ENCODE data around the gene DZANK1.

The DZANK1 gene

DNA sequence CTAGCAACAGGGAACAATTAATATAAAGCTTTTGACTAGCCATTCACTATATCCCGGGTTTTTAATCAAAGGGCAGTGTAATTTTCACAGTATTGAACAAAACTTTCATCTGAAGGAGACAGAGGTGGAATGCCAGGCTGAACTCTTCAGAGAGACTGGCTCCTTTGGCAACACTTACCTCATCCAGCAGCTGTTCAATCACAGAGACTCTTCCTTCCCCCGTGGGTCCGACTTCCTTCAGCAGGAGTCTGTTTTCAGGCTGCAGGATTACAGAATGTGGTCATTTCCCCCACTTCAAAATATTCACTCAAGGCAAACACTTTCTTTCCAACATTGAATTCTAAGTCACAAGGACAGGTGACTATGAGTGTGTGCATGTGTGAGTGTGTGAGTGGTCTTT, 76.6 kb downstream of the DZANK1 start:
- H3K4me1 ChIP-seq (ENCODE audit: control insufficient read depth, insufficient read depth, low read length) = no peaks in the 10 kb centered on the region
- ChIA-PET POLR2A (no interaction called here), CTCF (no interaction called here)
- TF ChIP-seq BCL11A (tag by site-specific recombination; IDR thresholded peaks at IDR 0.05; ENCODE audit: low read depth) (no peak), ZNF585B (tag by site-specific recombination; IDR thresholded peaks at IDR 0.05) (no peak), ZNF202 (tag by site-specific recombination; IDR thresholded peaks at IDR 0.05; ENCODE audit: borderline replicate concordance) (no peak), ZNF335 (tag by site-specific recombination; conservative IDR thresholded peaks at IDR 0.05) (no peak), ZNF560 (tag by site-specific recombination; IDR thresholded peaks at IDR 0.05; ENCODE audit: borderline replicate concordance) (no peak), ZNF140 (tag by site-specific recombination; IDR thresholded peaks at IDR 0.05) (no peak), ZBTB21 (tag by site-specific recombination; IDR thresholded peaks at IDR 0.05) (no peak), TCF7L2 (IDR thresholded peaks at IDR 0.05; ENCODE audit: borderline replicate concordance, low read depth, low read length) (no peak), MYNN (tag by site-specific recombination; IDR thresholded peaks at IDR 0.05; ENCODE audit: borderline replicate concordance) (no peak), SP2 (tag by site-specific recombination; IDR thresholded peaks at IDR 0.05) (no peak)
- H3K9me3 ChIP-seq (ENCODE audit: control insufficient read depth, insufficient read depth, low read depth, low read length) = no peaks in the 10 kb centered on the region
- peaks cover 0 to 6% of the 10 kb centered on the region in 2 experiments; a peak in 1 of 3 replicates for H3K36me3 ChIP-seq (ENCODE audit: control insufficient read depth in 2 of 2, insufficient read depth in 1 of 2, low read length in 2 of 2)
- H3K4me3 ChIP-seq (ENCODE audit: low read depth, low read length) = no peak overlapping the region
- H3K27ac ChIP-seq (ENCODE audit: extremely low read depth, low read depth, low read length) = no peak overlapping the region

GRCh38 chr20:18388860-18389259, 78.0 kb downstream of the DZANK1 start:
- no peak for TF ChIP-seq PATZ1 (tag by site-specific recombination; IDR thresholded peaks at IDR 0.05)
- no peak for TF ChIP-seq ZNF280C (tag by site-specific recombination; IDR thresholded peaks at IDR 0.05)
- TF ChIP-seq, protein P1, sequence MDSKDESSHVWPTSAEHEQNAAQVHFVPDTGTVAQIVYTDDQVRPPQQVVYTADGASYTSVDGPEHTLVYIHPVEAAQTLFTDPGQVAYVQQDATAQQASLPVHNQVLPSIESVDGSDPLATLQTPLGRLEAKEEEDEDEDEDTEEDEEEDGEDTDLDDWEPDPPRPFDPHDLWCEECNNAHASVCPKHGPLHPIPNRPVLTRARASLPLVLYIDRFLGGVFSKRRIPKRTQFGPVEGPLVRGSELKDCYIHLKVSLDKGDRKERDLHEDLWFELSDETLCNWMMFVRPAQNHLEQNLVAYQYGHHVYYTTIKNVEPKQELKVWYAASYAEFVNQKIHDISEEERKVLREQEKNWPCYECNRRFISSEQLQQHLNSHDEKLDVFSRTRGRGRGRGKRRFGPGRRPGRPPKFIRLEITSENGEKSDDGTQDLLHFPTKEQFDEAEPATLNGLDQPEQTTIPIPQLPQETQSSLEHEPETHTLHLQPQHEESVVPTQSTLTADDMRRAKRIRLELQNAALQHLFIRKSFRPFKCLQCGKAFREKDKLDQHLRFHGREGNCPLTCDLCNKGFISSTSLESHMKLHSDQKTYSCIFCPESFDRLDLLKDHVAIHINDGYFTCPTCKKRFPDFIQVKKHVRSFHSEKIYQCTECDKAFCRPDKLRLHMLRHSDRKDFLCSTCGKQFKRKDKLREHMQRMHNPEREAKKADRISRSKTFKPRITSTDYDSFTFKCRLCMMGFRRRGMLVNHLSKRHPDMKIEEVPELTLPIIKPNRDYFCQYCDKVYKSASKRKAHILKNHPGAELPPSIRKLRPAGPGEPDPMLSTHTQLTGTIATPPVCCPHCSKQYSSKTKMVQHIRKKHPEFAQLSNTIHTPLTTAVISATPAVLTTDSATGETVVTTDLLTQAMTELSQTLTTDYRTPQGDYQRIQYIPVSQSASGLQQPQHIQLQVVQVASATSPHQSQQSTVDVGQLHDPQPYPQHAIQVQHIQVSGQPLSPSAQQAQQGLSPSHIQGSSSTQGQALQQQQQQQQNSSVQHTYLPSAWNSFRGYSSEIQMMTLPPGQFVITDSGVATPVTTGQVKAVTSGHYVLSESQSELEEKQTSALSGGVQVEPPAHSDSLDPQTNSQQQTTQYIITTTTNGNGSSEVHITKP (tag by site-specific recombination; IDR thresholded peaks at IDR 0.05) = 0 out of 2 replicates have a peak, but pooled peaks have one; percentile 24
- TF ChIP-seq, protein P2, sequence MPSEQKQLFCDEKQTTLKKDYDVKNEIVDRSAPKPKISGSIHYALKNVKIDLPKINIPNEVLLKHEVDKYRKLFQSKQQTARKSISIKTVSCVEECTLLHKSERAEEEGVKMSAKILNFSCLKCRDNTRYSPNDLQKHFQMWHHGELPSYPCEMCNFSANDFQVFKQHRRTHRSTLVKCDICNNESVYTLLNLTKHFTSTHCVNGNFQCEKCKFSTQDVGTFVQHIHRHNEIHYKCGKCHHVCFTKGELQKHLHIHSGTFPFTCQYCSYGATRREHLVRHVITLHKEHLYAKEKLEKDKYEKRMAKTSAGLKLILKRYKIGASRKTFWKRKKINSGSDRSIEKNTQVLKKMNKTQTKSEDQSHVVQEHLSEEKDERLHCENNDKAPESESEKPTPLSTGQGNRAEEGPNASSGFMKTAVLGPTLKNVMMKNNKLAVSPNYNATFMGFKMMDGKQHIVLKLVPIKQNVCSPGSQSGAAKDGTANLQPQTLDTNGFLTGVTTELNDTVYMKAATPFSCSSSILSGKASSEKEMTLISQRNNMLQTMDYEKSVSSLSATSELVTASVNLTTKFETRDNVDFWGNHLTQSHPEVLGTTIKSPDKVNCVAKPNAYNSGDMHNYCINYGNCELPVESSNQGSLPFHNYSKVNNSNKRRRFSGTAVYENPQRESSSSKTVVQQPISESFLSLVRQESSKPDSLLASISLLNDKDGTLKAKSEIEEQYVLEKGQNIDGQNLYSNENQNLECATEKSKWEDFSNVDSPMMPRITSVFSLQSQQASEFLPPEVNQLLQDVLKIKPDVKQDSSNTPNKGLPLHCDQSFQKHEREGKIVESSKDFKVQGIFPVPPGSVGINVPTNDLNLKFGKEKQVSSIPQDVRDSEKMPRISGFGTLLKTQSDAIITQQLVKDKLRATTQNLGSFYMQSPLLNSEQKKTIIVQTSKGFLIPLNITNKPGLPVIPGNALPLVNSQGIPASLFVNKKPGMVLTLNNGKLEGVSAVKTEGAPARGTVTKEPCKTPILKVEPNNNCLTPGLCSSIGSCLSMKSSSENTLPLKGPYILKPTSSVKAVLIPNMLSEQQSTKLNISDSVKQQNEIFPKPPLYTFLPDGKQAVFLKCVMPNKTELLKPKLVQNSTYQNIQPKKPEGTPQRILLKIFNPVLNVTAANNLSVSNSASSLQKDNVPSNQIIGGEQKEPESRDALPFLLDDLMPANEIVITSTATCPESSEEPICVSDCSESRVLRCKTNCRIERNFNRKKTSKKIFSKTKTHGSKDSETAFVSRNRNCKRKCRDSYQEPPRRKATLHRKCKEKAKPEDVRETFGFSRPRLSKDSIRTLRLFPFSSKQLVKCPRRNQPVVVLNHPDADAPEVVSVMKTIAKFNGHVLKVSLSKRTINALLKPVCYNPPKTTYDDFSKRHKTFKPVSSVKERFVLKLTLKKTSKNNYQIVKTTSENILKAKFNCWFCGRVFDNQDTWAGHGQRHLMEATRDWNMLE (tag by site-specific recombination; conservative IDR thresholded peaks at IDR 0.05; ENCODE audit: low read depth) = no peak
- TF ChIP-seq PRDM1 (tag by site-specific recombination; IDR thresholded peaks at IDR 0.05) = 0 out of 2 replicates have a peak, but pooled peaks have one; percentile 10
- H3K9me3 ChIP-seq (ENCODE audit: control insufficient read depth, insufficient read depth, low read depth, low read length) = no peaks in the 10 kb centered on the region
- peaks cover 0 to 6% of the 10 kb centered on the region in 2 experiments; a peak in 1 of 3 replicates for H3K36me3 ChIP-seq (ENCODE audit: control insufficient read depth in 2 of 2, insufficient read depth in 1 of 2, low read length in 2 of 2)
- H3K27ac ChIP-seq (ENCODE audit: extremely low read depth, low read depth, low read length) = no peak overlapping the region
- no peak overlapping the region for H3K4me3 ChIP-seq (ENCODE audit: low read depth, low read length)
- CTCF ChIA-PET = no interaction called here
- H3K4me1 ChIP-seq (ENCODE audit: control insufficient read depth, insufficient read depth, low read length) = no peaks in the 10 kb centered on the region
- POLR2A ChIA-PET = no interaction called here

Measured in HEK293 (cell line).